ENCODE results near the gene LRRC57. TPM values are rescaled to one million over a fixed set of nuclear protein-coding genes. Genes with fewer than 3 reads are reported as not detected.

LRRC57 gene
- total RNA-seq, 1 experiment from 2014 or later = 18.7 TPM

DNA sequence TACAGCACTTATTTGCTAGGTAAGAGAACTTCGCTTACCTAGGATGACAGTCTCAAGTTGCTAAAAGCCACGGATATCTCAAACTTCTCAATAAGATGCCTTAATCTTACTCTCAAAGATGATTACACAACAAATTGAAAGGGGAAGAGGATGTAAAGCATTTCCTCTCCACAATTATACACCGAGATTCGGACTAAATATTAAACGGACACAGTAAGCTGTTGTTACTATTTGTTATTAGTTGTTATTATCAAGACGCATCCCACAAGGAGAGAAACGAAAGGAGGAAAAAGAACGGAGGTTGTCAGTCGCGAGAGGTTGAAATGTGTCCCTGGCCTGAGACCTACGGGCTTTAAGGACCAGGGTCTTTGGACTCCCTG, 58.3 kb downstream of the LRRC57 start:
- H2AFZ ChIP-seq (ENCODE audit: low read length) = no peak overlapping the region
- no peak overlapping the region for H3T11ph ChIP-seq (ENCODE audit: low read length)
- Mint-ChIP-seq H3K27me3 (ENCODE audit: low read depth) (no peaks in the 10 kb centered on the region), H3K4me3 (peak overlapping the region; percentile 95 to 98), H3K9me3 (no peaks in the 10 kb centered on the region; a peak in 1 of 5 replicates), H3K4me1 (peaks cover 6 to 11% of the 10 kb centered on the region in 2 experiments), H3K36me3 (ENCODE audit: insufficient read depth in 1 of 3, low read depth in 3 of 3) (no peaks in the 10 kb centered on the region; a peak in 1 of 7 replicates), H3K27ac (peak overlapping the region; percentile 48 to 99 (median 98); a peak in 6 of 7 replicates)
- H2BK120ac ChIP-seq (ENCODE audit: low read depth, low read length, poor library complexity, severe bottlenecking) = no peak overlapping the region
- H3K27ac ChIP-seq (ENCODE audit: insufficient read length, low read depth, low read length) = no peak overlapping the region
- peak overlapping the region; percentile 91 for H3K4me2 ChIP-seq (ENCODE audit: insufficient read depth, insufficient read length, low read length)
- no peaks in the 10 kb centered on the region for H3K79me2 ChIP-seq (ENCODE audit: insufficient read depth, low read length)
- peak overlapping the region; percentile 65; the same call in 1 of the 2 replicates for H3K14ac ChIP-seq (ENCODE audit: insufficient read depth, low read length)
- H3K18ac ChIP-seq (ENCODE audit: insufficient read length, low read depth, low read length) = no peak overlapping the region
- H4K20me1 ChIP-seq (ENCODE audit: control insufficient read depth, insufficient read depth, insufficient read length) = no peaks in the 10 kb centered on the region
- no peaks in the 10 kb centered on the region for H3K79me1 ChIP-seq (ENCODE audit: insufficient read depth, low read depth, low read length, poor library complexity, severe bottlenecking)
- H4K5ac ChIP-seq (ENCODE audit: insufficient read length, low read depth, low read length) = no peak overlapping the region
- peak overlapping the region; percentile 74 for H3K9ac ChIP-seq (ENCODE audit: extremely low read depth, insufficient read length, low read length)
- no peak overlapping the region for H3K4ac ChIP-seq (ENCODE audit: low read depth, low read length)
- 0 out of 2 replicates have a peak, but pooled peaks cover 3% of the 10 kb centered on the region for H3K4me1 ChIP-seq (ENCODE audit: insufficient read depth, low read length)
- H2BK20ac ChIP-seq (ENCODE audit: low read depth, low read length, poor library complexity, severe bottlenecking) = no peak overlapping the region
- H2BK12ac ChIP-seq (ENCODE audit: insufficient read length, low read depth, low read length) = no peak overlapping the region
- no peak overlapping the region for H4K91ac ChIP-seq (ENCODE audit: insufficient read length, low read depth, low read length)
- no peak overlapping the region for H2BK15ac ChIP-seq (ENCODE audit: low read depth, low read length)
- WGBS (ENCODE audit: extremely low coverage, insufficient read length, low lambda C conversion rate) = no CpG with 5 or more reads among the region's 11 CpGs
- TF ChIP-seq, protein P1, sequence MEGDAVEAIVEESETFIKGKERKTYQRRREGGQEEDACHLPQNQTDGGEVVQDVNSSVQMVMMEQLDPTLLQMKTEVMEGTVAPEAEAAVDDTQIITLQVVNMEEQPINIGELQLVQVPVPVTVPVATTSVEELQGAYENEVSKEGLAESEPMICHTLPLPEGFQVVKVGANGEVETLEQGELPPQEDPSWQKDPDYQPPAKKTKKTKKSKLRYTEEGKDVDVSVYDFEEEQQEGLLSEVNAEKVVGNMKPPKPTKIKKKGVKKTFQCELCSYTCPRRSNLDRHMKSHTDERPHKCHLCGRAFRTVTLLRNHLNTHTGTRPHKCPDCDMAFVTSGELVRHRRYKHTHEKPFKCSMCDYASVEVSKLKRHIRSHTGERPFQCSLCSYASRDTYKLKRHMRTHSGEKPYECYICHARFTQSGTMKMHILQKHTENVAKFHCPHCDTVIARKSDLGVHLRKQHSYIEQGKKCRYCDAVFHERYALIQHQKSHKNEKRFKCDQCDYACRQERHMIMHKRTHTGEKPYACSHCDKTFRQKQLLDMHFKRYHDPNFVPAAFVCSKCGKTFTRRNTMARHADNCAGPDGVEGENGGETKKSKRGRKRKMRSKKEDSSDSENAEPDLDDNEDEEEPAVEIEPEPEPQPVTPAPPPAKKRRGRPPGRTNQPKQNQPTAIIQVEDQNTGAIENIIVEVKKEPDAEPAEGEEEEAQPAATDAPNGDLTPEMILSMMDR (conservative IDR thresholded peaks at IDR 0.05) = no peak
- no peak overlapping the region for H4K8ac ChIP-seq (replicated peaks; ENCODE audit: insufficient read length, low read depth, low read length)
- H2AK5ac ChIP-seq (ENCODE audit: insufficient read length, low read length) = no peak overlapping the region
- peaks cover 10% of the 10 kb centered on the region for H3K23me2 ChIP-seq (ENCODE audit: insufficient read length, low read depth, low read length, poor library complexity, severe bottlenecking)
- H3K27me3 ChIP-seq (ENCODE audit: insufficient read depth, low read length) = no peaks in the 10 kb centered on the region
- no peak for DNase-seq
- H3K23ac ChIP-seq (ENCODE audit: insufficient read length, low read depth, low read length) = no peak overlapping the region
- no peak overlapping the region for H2BK5ac ChIP-seq (ENCODE audit: insufficient read length, low read length)
- H3K9me3 ChIP-seq (ENCODE audit: control insufficient read depth, low read depth, low read length) = no peaks in the 10 kb centered on the region
- H3K56ac ChIP-seq (ENCODE audit: insufficient read length, low read depth, low read length) = no peak overlapping the region

Other genes with a start within 250 kb of the LRRC57 start
- 0.31 and 0.53 TPM in 2 replicates for gene CAPN3, start 189.3 kb downstream of the LRRC57 start, total RNA-seq (2021)
- 50.8 and 55.0 TPM in 2 replicates for gene ZNF106, start 57.7 kb downstream of the LRRC57 start, total RNA-seq (2021)
- gene SNAP23, start 53.2 kb downstream of the LRRC57 start, total RNA-seq (2021) = 55.2 and 63.2 TPM in 2 replicates
- gene HAUS2, start within 50 bp of the LRRC57 start, total RNA-seq (2021) = 42.5 and 42.8 TPM in 2 replicates
- gene STARD9, start 26.8 kb upstream of the LRRC57 start, total RNA-seq (2021) = 5.1 and 6.9 TPM in 2 replicates
- 20.0 and 20.4 TPM in 2 replicates for gene CDAN1, start 188.3 kb upstream of the LRRC57 start, total RNA-seq (2021)

Data from H9 (cell line).